GM23248 (cell line): ENCODE results near the gene VTI1A.

Experiments used
- EZH2 ChIP-seq: fragments of 200-600 bp; sonication (generic); IDR thresholded peaks from 2 replicates; pipeline ENCODE4 v1.6.1; 2018; ENCODE audit warnings: antibody characterized with exemption, mild to moderate bottlenecking; ENCODE audit not compliant: insufficient read depth, poor library complexity, severe bottlenecking
- EZH2phosphoT487 ChIP-seq: fragments of 200-600 bp; sonication (generic); IDR thresholded peaks from 2 replicates; pipeline ENCODE4 v1.6.1; 2018; ENCODE audit warnings: antibody characterized with exemption, moderate library complexity, mild to moderate bottlenecking, low read depth; ENCODE audit not compliant: insufficient read depth

DNA sequence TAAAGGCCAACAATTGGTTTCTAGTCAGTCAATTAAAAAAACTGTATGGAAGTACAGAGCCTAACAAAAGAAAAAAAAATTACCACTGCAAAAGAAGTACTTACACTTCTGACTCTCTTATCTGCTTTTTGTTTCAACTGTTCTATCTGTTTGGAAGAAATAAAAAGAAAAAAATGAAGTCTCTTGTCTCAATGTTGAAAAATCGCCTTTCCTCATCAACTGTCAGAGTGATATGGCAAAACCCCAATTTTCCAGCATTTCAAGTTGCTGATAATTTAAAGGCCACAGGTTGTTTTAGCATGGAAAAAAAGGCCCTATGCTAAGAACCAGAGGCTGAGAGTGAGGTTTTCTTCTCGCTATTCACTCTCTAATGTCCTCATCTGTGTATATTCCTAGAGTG is 13.9 kb upstream of the VTI1A start:
- TF ChIP-seq EZH2 (no peak), EZH2phosphoT487 (no peak)
